Caco-2 (cell line): ENCODE results near the gene MIA. TPM values are rescaled to one million over a fixed set of nuclear protein-coding genes. Genes with fewer than 3 reads are reported as not detected.

Experiments
- BruUV-seq: library from RNA; stranded (reverse); fragments of 400-500 nt; replicated peaks from 2 replicates; lab custom pipeline; 2021; lab: Mats Ljungman, UMichigan
- CTCF ChIA-PET: fragments of 300-600 bp; sonication (Branson Sonifier 250); formaldehyde crosslinking; loops from one replicate; lab custom pipeline; 2022; ENCODE audit warnings: antibody characterized with exemption; lab: Charles Lee
- POLR2A ChIA-PET: fragments of 300-600 bp; sonication (Branson Sonifier 250); formaldehyde crosslinking; loops from one replicate; lab custom pipeline; 2022; ENCODE audit warnings: antibody characterized with exemption; lab: Charles Lee
- DNase-seq, 2 experiments: peaks; one replicate each; pipeline versions ENCODE4 v3.0.0 to v3.0.0-alpha.2; 2020 to 2022
- H3K27me3 ChIP-seq: replicated peaks from 2 replicates; pipeline ENCODE4 v1.6.0; 2011; ENCODE audit warnings: low read length; ENCODE audit not compliant: control insufficient read depth, insufficient read depth
- H3K36me3 ChIP-seq: 2 replicates; pipeline ENCODE4 v1.5.1; 2011; ENCODE audit warnings: low read length; ENCODE audit not compliant: control insufficient read depth, insufficient read depth
- H3K4me1 ChIP-seq: fragments of 250-450 bp; sonication (Bioruptor Pico); 2 replicates; pipeline ENCODE4 v1.5.1; 2020; ENCODE audit warnings: mild to moderate bottlenecking
- H3K4me3 ChIP-seq: 2 replicates; pipeline ENCODE4 v1.5.1; 2011; ENCODE audit warnings: low read depth, mild to moderate bottlenecking, control low read depth, low read length
- H3K9me3 ChIP-seq: fragments of 250-450 bp; sonication (Bioruptor Pico); 2 replicates; pipeline ENCODE4 v1.5.1; 2020; ENCODE audit warnings: mild to moderate bottlenecking, moderate library complexity
- H3K27ac Mint-ChIP-seq: one replicate; pipeline ENCODE4 v1.8.0; 2022; ENCODE audit warnings: mixed read lengths; ENCODE audit not compliant: unreplicated experiment
- H3K27me3 Mint-ChIP-seq: one replicate; pipeline ENCODE4 v1.8.0; 2022; ENCODE audit warnings: mixed read lengths; ENCODE audit not compliant: insufficient read depth, unreplicated experiment
- H3K36me3 Mint-ChIP-seq: one replicate; pipeline ENCODE4 v1.8.0; 2022; ENCODE audit warnings: mild to moderate bottlenecking, mixed read lengths; ENCODE audit not compliant: insufficient read depth, unreplicated experiment
- H3K4me1 Mint-ChIP-seq: one replicate; pipeline ENCODE4 v1.8.0; 2022; ENCODE audit warnings: low read depth, mixed read lengths; ENCODE audit not compliant: unreplicated experiment
- H3K4me3 Mint-ChIP-seq: one replicate; pipeline ENCODE4 v1.8.0; 2022; ENCODE audit warnings: mild to moderate bottlenecking, moderate library complexity, mixed read lengths; ENCODE audit not compliant: unreplicated experiment
- H3K9me3 Mint-ChIP-seq: one replicate; pipeline ENCODE4 v1.8.0; 2022; ENCODE audit warnings: mixed read lengths; ENCODE audit not compliant: unreplicated experiment
- intact Hi-C: fragments of 100-400 bp; cut with micrococcal nuclease; formaldehyde crosslinking; loops from one replicate; pipeline ENCODE4 v1.10.0; 2022; ENCODE audit not compliant: unreplicated experiment
- total RNA-seq: library from RNA; stranded (reverse); gene quantifications from 2 replicates; pipeline ENCODE4 v1.2.3, GENCODE V29; 2022
- TF ChIP-seq, protein P1 (sequence below), 2 experiments: fragments of 200-600 bp in 1 of 2; IDR thresholded peaks; 1 replicate in 1 of 2; 2 replicates in 1 of 2; pipeline versions ENCODE4 v1.5.1 to v1.8.0; 2011 to 2022; ENCODE audit warnings: antibody characterized with exemption in 1 of 2, control low read depth in 1 of 2, inconsistent platforms in 1 of 2, low read depth in 1 of 2, low read length in 1 of 2, mild to moderate bottlenecking in 1 of 2, moderate library complexity in 1 of 2; ENCODE audit not compliant: insufficient read depth in 1 of 2, severe bottlenecking in 1 of 2, unreplicated experiment in 1 of 2

Gene MIA
- total RNA-seq, 1 experiment from 2014 or later = 1.1 TPM

DNA sequence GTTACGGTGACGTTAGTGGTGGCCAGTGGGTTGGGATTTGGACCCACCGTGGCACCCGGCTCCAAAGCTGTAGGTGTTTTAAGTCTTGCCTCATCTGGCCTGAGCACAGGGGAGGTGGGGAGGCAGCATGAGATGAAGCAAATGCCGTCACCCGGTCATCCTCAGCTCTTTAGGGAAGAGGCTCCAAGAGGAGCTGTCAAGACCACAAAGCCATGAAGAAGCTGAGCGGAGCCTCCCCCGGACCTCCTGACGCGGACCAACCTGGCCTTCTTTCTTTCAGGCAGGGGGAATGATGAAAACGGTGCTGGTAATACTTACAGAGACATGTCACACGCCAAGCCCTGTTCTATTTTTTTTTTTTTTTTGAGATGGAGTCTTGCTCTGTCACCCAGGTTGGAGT lies 32.4 kb upstream of the MIA start:
- CTCF ChIA-PET = interaction anchor here (1.0 to 2.2 kb wide), 3 partner anchors 25 to 119 kb away, joined by 3 to 7 read pairs (median 3); no protein-coding TSS in a partner anchor
- Histone ChIP-seq H3K36me3 (peaks cover 1% of the 10 kb centered on the region; the same call in 1 of the 2 replicates), H3K4me3 (no peak overlapping the region), H3K9me3 (no peaks in the 10 kb centered on the region), H3K27me3 (no peaks in the 10 kb centered on the region), H3K4me1 (peaks cover 20% of the 10 kb centered on the region)
- no peak for DNase-seq
- Mint-ChIP-seq H3K4me3 (no peak overlapping the region), H3K4me1 (peaks cover 14% of the 10 kb centered on the region), H3K36me3 (peaks cover 67% of the 10 kb centered on the region), H3K9me3 (no peaks in the 10 kb centered on the region), H3K27me3 (no peaks in the 10 kb centered on the region), H3K27ac (no peak overlapping the region)
- POLR2A ChIA-PET = interaction anchor here (0.6 kb wide), 1 partner anchor 10 kb away, joined by 5 read pairs; no protein-coding TSS in a partner anchor
- TF ChIP-seq, protein P1, sequence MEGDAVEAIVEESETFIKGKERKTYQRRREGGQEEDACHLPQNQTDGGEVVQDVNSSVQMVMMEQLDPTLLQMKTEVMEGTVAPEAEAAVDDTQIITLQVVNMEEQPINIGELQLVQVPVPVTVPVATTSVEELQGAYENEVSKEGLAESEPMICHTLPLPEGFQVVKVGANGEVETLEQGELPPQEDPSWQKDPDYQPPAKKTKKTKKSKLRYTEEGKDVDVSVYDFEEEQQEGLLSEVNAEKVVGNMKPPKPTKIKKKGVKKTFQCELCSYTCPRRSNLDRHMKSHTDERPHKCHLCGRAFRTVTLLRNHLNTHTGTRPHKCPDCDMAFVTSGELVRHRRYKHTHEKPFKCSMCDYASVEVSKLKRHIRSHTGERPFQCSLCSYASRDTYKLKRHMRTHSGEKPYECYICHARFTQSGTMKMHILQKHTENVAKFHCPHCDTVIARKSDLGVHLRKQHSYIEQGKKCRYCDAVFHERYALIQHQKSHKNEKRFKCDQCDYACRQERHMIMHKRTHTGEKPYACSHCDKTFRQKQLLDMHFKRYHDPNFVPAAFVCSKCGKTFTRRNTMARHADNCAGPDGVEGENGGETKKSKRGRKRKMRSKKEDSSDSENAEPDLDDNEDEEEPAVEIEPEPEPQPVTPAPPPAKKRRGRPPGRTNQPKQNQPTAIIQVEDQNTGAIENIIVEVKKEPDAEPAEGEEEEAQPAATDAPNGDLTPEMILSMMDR (IDR thresholded peaks at IDR 0.05; ENCODE audit: insufficient read depth in 1 of 2, low read depth in 1 of 2, low read length in 1 of 2, severe bottlenecking in 1 of 2, unreplicated experiment in 1 of 2) = no peak
- BruUV-seq = no TSS peak
- intact Hi-C loops = no loop called here

DNA sequence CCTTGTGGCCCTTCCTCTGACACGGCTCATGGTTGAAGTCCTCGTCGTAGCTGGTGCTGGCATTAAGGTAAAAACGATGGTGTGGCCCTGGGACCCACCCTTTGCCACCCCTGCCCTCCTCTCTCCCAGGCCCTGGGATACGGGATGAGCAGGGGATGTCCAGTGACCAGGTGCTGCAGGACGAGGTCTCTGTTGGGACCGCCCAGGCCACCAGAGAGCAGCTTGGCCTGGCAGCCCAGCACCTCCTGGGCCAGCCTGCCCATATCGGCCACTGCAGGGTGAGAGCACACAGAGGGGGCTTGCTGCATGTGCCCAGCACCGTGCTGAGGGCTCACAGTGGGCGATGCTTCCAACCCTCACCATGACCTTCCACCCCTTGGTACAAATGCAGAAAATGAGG lies 31.4 kb upstream of the MIA start:
- ChIA-PET CTCF (interaction anchor here (0.6 to 1.0 kb wide), 2 partner anchors 13 to 118 kb away, joined by 3 to 6 read pairs; no protein-coding TSS in a partner anchor), POLR2A (interaction anchor here (0.7 to 0.9 kb wide), 2 partner anchors 34 to 54 kb away, joined by 4 to 5 read pairs; partner anchors contain the start of gene NUMBL)
- intact Hi-C loops = no loop called here
- DNase-seq = no peak
- Histone ChIP-seq H3K4me1 (peaks cover 20% of the 10 kb centered on the region), H3K36me3 (peaks cover 1% of the 10 kb centered on the region; the same call in 1 of the 2 replicates), H3K9me3 (no peaks in the 10 kb centered on the region), H3K27me3 (no peaks in the 10 kb centered on the region), H3K4me3 (no peak overlapping the region)
- Mint-ChIP-seq H3K4me3 (no peak overlapping the region), H3K36me3 (peaks cover 61% of the 10 kb centered on the region), H3K27me3 (no peaks in the 10 kb centered on the region), H3K27ac (peak overlapping the region; percentile 86), H3K4me1 (peaks cover 14% of the 10 kb centered on the region), H3K9me3 (no peaks in the 10 kb centered on the region)
- TF ChIP-seq, protein P1 (IDR thresholded peaks at IDR 0.05; ENCODE audit: insufficient read depth in 1 of 2, low read depth in 1 of 2, low read length in 1 of 2, severe bottlenecking in 1 of 2, unreplicated experiment in 1 of 2) = no peak
- no TSS peak for BruUV-seq

DNA sequence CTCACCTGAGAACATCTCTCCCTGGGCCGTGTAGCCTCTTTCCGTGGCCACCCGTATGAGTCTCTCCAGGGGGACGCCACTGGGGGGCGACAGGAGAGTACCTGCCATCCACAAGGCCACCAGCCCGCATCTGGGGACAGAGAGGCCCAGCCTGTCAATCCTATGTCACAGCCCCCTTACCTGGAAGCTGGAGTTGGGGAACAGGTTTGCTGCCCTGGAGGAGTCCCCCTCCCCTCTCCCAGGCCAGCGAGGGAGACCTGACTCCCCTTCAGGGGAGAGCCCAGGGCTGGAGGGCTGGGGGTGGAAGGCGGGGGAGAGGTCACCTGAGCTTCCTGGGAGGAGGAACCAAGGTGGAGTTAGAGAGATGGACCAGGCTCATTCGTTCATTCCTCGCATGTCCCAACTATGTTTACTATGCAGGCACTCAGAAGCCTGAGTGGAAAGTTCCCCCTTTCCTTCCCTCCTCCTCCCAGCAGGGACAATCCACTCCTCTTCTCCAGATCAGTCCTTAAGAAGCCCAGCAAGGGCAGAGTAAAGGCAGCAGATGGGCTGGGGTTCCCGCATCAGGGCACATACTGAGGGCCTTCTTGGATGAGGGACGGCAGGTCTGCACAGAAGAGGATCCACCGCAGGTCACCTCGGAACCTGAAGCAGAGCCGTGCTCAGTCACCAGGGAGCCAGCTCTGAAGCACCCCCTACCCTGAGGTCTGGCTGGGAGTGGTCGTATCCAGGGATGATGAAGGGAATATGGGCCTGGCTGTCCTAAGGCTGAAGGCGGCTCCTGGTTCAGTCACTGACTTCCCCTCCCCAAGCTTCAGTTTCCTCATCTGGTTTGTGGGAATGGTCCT lies 30.5 kb upstream of the MIA start:
- BruUV-seq = no TSS peak
- Mint-ChIP-seq H3K27ac (peak overlapping the region; percentile 86), H3K9me3 (no peaks in the 10 kb centered on the region), H3K36me3 (peaks cover 62% of the 10 kb centered on the region), H3K4me1 (peaks cover 16% of the 10 kb centered on the region), H3K27me3 (no peaks in the 10 kb centered on the region), H3K4me3 (peak overlapping the region; percentile 30)
- peak; percentile 75 for DNase-seq
- CTCF ChIA-PET = interaction anchor here (0.8 to 1.1 kb wide), 5 partner anchors 33 to 141 kb away, joined by 3 to 8 read pairs (median 3); partner anchors contain the start of gene RAB4B
- no peaks in the 10 kb centered on the region for H3K9me3 ChIP-seq
- peaks cover 1% of the 10 kb centered on the region; the same call in 1 of the 2 replicates for H3K36me3 ChIP-seq
- H3K4me3 ChIP-seq = no peak overlapping the region
- POLR2A ChIA-PET = interaction anchor here (0.6 to 1.9 kb wide), 5 partner anchors 9 to 428 kb away, joined by 3 to 10 read pairs (median 5); partner anchors contain the start of genes EGLN2, NUMBL and RAB4B
- TF ChIP-seq, protein P1 (IDR thresholded peaks at IDR 0.05; ENCODE audit: insufficient read depth in 1 of 2, low read depth in 1 of 2, low read length in 1 of 2, severe bottlenecking in 1 of 2, unreplicated experiment in 1 of 2) = peak; percentile 37 to 41
- peaks cover 27% of the 10 kb centered on the region for H3K4me1 ChIP-seq
- no peaks in the 10 kb centered on the region for H3K27me3 ChIP-seq
- intact Hi-C loops = no loop called here
